Cardiac ventricle fibroblast (primary cell): Measurements from ENCODE around the gene LIPE. TPM values are rescaled to one million over a fixed set of nuclear protein-coding genes. Genes with fewer than 3 reads are reported as not detected.

Source experiments
- total RNA-seq: library from RNA; depleted of rRNA; stranded (reverse); fragments of >200 nt; gene quantifications from 2 replicates; pipeline ENCODE4 v1.2.3, GENCODE V29; 2015

LIPE gene
- 3.8 and 3.9 TPM in 2 replicates for total RNA-seq

DNA sequence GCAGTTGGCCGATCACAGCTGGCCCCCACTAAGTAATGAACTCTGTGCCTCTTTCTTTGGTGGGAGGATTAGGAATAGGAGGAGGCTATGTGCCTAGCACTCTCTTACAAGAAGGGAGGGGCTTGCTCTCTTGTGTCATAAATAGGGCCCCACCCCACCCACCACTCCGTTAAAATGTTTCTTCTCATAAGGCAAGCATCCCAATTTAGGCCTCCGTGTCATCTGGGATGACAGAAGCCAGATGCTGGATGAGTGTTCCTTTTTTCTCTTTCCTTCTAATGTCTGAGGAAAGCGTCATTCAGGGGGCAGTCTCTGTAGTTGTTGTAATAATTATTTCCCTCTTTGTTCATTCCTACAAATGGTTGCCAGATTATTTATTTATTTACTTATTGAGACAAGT lies at the start of gene LIPE:
Gene LIPE, minus strand, starts transcription at position 76 of the 400 bp plus-strand sequence. CDS start 239 bp downstream, outside the sequence.

GRCh38 chr19:42442833-42443232 lies 15.6 kb upstream of the LIPE start, which contains the start of gene CXCL17:
CXCL17 (minus strand) TSS chr19:42442946; CDS start chr19:42442832, 114 bp downstream.

DNA sequence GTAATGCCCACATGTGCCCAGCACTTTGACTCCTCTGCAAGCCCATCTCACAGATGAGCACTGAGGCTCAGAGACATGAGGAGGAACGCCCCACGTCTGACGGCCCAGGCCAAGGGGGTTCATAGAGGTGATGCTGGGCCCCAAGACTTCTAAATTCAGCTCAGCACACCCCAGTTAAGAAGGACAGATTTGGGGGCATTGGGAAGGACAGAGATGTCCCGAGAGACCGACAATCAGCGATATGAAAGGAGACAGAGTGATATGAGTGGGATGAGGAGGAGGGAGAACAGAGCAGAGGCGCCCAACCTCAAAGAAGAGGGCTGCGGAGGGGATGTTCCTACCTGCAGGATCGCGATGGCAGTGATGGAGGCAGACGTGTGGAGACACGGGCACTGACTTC lies 37.3 kb downstream of the LIPE start, which contains the start of gene CNFN:
Gene CNFN, minus strand, starts transcription at position 399 of the 400 bp plus-strand sequence. CDS start 1,260 bp downstream, outside the sequence.

Other genes with a start within 250 kb of the LIPE start
- 19.1 and 19.3 TPM in 2 replicates for gene DEDD2, start 209.7 kb downstream of the LIPE start, total RNA-seq
- gene ZNF526, start 207.1 kb downstream of the LIPE start, total RNA-seq: 5.5 and 6.6 TPM in 2 replicates
- 17.0 and 17.4 TPM in 2 replicates for gene GSK3A, start 184.8 kb downstream of the LIPE start, total RNA-seq
- gene ERF, start 172.3 kb downstream of the LIPE start, total RNA-seq: 31.5 and 33.5 TPM in 2 replicates
- 49.5 and 58.0 TPM in 2 replicates for gene CIC, start 158.1 kb downstream of the LIPE start, total RNA-seq
- not detected in 2 replicates for gene PRR19, start 125.3 kb downstream of the LIPE start, total RNA-seq
- gene PAFAH1B3, start 124.8 kb downstream of the LIPE start, total RNA-seq: 12.2 and 18.7 TPM in 2 replicates
- gene TMEM145, start 114.1 kb downstream of the LIPE start, total RNA-seq: not detected in 2 replicates
- 29.7 and 33.9 TPM in 2 replicates for gene MEGF8, start 101.8 kb downstream of the LIPE start, total RNA-seq
- gene CNFN, start 37.1 kb downstream of the LIPE start, total RNA-seq: not detected in 2 replicates
- gene CXCL17, start 15.6 kb upstream of the LIPE start, total RNA-seq: not detected in 2 replicates
- gene CEACAM1, start 101.1 kb upstream of the LIPE start, total RNA-seq: not detected in 2 replicates
- gene CEACAM8, start 167.5 kb upstream of the LIPE start, total RNA-seq: not detected in 2 replicates